Measurements from ENCODE around the gene PPM1J. TPM values are rescaled to one million over a fixed set of nuclear protein-coding genes. Genes with fewer than 3 reads are reported as not detected.

The PPM1J gene
- total and polyA plus RNA-seq, 9 of the 15 experiments (the other 6 are each of a cell fraction or from before 2014, with no cell fraction given): 0.25 to 10.5 (median 4.2) TPM

DNA sequence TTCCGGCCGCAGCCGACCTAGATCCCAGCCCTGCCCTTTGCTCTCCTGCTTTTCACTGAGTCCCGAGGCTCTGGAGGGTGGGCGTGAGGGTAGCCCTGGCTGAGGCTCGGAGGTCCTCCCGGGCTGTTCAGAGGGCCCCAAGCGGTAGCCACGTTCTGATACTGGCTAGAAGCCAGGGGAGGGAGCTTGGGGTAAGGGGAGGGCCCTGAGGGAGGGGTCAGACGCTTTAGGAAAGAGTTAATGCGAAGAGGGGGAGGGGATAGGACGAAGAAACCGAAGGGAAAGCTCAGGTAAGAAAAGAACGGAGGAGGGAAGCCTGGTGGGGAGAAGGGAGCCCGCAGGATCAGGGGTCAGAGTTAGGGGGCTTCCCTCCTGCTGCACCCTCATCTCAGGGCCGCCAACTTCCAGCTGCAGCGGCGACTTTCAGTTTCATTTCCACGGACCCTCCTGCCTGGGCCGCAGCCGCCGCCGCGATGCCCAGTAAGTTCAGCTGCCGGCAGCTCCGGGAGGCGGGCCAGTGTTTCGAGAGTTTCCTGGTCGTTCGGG is 40.6 kb downstream of the PPM1J start, which contains the start of gene MOV10 (continued):
- TF ChIP-seq, protein P1, sequence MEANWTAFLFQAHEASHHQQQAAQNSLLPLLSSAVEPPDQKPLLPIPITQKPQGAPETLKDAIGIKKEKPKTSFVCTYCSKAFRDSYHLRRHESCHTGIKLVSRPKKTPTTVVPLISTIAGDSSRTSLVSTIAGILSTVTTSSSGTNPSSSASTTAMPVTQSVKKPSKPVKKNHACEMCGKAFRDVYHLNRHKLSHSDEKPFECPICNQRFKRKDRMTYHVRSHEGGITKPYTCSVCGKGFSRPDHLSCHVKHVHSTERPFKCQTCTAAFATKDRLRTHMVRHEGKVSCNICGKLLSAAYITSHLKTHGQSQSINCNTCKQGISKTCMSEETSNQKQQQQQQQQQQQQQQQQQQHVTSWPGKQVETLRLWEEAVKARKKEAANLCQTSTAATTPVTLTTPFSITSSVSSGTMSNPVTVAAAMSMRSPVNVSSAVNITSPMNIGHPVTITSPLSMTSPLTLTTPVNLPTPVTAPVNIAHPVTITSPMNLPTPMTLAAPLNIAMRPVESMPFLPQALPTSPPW (CRISPR knock-in tag; IDR thresholded peaks at IDR 0.05): peak; percentile 73
- TF ChIP-seq ZNF354B (CRISPR knock-in tag; IDR thresholded peaks at IDR 0.05) (no peak), MBD2 (IDR thresholded peaks at IDR 0.05; ENCODE audit: borderline replicate concordance, low read depth) (peak; percentile 57; the same call in 1 of the 2 replicates), CBFA2T2 (conservative IDR thresholded peaks at IDR 0.05) (no peak), RAD21 (CRISPR knock-in tag; conservative IDR thresholded peaks at IDR 0.05 in 1 of 2, IDR thresholded peaks at IDR 0.05 in 1 of 2) (0 out of 4 replicates have a peak, but pooled peaks of 1 of the 2 experiments have one; percentile 7), ZNF695 (CRISPR knock-in tag; IDR thresholded peaks at IDR 0.05) (peak; percentile 85), ZNF165 (CRISPR knock-in tag; IDR thresholded peaks at IDR 0.05; ENCODE audit: borderline replicate concordance) (no peak), TRIM24 (IDR thresholded peaks at IDR 0.05) (peak; percentile 38 to 49; a peak in 1 of 4 replicates), GTF2E2 (tag; IDR thresholded peaks at IDR 0.05) (0 out of 2 replicates have a peak, but pooled peaks have one; percentile 33), KDM4B (IDR thresholded peaks at IDR 0.05; ENCODE audit: borderline replicate concordance in 2 of 2, low read depth in 1 of 2) (0 out of 4 replicates have a peak, but pooled peaks of 1 of the 2 experiments have one; percentile 38), ZNF3 (CRISPR knock-in tag; IDR thresholded peaks at IDR 0.05) (0 out of 2 replicates have a peak, but pooled peaks have one; percentile 6), E2F3 (CRISPR knock-in tag; IDR thresholded peaks at IDR 0.05) (no peak), SMARCE1 (IDR thresholded peaks at IDR 0.05) (peak; percentile 80), TCF7L2 (IDR thresholded peaks at IDR 0.05; ENCODE audit: low read depth, low read length) (no peak), THRAP3 (IDR thresholded peaks at IDR 0.05; ENCODE audit: borderline replicate concordance) (0 out of 2 replicates have a peak, but pooled peaks have one; percentile 82), CC2D1A (IDR thresholded peaks at IDR 0.05) (peak; percentile 57; the same call in 1 of the 2 replicates), CBX1 (IDR thresholded peaks at IDR 0.05; ENCODE audit: low read depth) (peak; percentile 41; the same call in 1 of the 2 replicates)
- TF ChIP-seq, protein P2, sequence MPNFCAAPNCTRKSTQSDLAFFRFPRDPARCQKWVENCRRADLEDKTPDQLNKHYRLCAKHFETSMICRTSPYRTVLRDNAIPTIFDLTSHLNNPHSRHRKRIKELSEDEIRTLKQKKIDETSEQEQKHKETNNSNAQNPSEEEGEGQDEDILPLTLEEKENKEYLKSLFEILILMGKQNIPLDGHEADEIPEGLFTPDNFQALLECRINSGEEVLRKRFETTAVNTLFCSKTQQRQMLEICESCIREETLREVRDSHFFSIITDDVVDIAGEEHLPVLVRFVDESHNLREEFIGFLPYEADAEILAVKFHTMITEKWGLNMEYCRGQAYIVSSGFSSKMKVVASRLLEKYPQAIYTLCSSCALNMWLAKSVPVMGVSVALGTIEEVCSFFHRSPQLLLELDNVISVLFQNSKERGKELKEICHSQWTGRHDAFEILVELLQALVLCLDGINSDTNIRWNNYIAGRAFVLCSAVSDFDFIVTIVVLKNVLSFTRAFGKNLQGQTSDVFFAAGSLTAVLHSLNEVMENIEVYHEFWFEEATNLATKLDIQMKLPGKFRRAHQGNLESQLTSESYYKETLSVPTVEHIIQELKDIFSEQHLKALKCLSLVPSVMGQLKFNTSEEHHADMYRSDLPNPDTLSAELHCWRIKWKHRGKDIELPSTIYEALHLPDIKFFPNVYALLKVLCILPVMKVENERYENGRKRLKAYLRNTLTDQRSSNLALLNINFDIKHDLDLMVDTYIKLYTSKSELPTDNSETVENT (CRISPR knock-in tag; IDR thresholded peaks at IDR 0.05): peak; percentile 6; the same call in 1 of the 2 replicates
- TF ChIP-seq, protein P3, sequence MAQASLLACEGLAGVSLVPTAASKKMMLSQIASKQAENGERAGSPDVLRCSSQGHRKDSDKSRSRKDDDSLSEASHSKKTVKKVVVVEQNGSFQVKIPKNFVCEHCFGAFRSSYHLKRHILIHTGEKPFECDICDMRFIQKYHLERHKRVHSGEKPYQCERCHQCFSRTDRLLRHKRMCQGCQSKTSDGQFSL (CRISPR knock-in tag; IDR thresholded peaks at IDR 0.05): peak; percentile 32; the same call in 1 of the 2 replicates
- TF ChIP-seq, protein P3 (tag; IDR thresholded peaks at IDR 0.05): peak in 1 of 2 experiments; percentile 68; a peak in 1 of 4 replicates
- TF ChIP-seq, protein P4, sequence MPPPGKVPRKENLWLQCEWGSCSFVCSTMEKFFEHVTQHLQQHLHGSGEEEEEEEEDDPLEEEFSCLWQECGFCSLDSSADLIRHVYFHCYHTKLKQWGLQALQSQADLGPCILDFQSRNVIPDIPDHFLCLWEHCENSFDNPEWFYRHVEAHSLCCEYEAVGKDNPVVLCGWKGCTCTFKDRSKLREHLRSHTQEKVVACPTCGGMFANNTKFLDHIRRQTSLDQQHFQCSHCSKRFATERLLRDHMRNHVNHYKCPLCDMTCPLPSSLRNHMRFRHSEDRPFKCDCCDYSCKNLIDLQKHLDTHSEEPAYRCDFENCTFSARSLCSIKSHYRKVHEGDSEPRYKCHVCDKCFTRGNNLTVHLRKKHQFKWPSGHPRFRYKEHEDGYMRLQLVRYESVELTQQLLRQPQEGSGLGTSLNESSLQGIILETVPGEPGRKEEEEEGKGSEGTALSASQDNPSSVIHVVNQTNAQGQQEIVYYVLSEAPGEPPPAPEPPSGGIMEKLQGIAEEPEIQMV (tag; conservative IDR thresholded peaks at IDR 0.05; ENCODE audit: low read depth): no peak
